NCI-H1694 (cell line): ENCODE results near the gene GATD1.

Source experiments
- DNase-seq: peaks from one replicate; lab custom pipeline; 2025; lab: John Stamatoyannopoulos, UW

The GATD1 gene

DNA sequence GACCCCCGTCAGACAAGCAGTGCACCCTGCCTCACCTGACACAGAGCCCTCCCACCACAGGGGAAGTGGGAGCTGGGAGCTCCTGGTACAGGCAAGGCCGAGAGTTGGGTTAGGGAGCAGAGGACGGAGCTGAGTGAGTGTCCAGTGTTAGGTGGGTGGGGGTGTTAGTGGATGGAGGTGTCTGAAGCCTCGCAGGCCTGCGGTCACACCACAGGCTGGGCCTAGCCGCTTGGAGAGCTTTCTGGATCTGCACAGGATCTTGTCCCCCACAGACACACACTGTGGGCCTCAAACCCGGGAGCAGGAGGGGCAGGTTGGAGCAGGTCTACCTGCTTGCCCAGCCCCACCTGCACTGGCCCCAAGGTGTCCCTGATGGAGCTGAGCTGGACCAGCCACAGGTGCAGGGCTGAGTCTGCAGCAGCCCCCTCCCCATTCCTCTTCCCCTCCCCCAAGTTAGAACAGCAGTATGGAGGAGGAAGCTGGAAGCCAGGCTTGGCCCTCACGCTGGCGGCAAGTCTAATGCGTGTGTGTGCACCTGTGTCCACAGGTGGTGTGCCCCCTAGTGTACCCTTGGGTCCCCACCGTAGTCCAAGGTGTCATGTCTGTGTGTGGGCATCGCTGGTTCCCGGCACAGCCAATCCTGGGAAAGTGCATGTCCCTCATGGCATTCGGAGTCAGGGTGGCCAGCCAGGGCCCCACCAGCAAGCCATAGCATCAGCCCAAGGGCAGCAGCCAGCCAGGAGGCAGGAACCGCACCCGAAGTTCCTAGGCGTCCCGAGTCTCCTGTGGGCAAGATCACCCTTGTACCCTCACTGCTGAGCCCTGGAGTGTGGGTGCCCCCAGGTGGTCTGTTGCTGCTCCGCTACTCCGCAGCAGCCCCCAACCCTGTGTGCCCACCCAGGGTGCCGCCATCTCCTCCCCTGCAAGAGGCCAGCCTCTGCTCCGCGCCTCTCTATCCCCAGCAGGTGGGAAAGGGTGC is 2.0 kb upstream of the GATD1 start:
- DNase-seq = no peak

DNA sequence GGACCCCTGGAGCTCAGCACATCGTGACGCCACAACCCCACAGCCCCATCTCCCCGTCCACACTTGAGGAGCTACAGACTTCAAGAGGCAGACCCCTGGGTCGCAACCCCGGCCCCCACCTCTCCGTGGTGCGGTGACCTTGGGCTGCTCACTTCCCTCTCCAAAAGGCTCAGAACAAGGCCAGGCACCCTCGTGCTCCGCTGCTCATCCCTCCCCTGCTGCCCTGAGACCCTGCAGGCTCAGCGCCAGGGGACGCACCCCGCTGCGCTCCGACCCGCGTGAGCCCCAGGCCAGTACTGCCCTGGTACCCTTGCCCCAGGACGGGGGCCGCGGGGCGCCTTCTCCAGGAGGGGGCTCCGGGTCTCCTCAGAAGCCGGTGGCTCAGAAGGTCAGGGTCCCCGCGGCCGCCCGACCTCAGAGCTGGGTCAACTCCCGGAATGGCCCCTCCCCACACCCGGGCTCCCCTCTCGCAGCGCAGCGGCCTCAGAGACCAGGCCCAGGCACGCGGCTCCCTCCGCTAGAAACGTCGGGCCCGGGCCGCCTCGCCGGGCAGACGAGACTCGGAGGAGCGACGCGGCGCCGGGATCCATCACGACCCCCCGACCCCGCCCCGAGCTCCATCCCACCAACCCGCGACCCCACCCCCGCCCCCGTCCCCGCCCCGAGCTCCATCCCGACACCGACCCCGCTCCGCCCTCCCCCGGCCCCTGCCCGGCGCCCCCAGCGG is 563 bp downstream of the GATD1 start:
- DNase-seq = no peak

- no peak for DNase-seq
Measured at GRCh38 chr11:776263-776560, 1.1 kb downstream of the GATD1 start.

GRCh38 chr11:774873-775592 is 2.3 kb downstream of the GATD1 start:
- DNase-seq = no peak

GRCh38 chr11:773830-774229 is 3.5 kb downstream of the GATD1 start:
- no peak for DNase-seq

- no peak for DNase-seq
Measured at GRCh38 chr11:773425-773824, 3.9 kb downstream of the GATD1 start.

DNA sequence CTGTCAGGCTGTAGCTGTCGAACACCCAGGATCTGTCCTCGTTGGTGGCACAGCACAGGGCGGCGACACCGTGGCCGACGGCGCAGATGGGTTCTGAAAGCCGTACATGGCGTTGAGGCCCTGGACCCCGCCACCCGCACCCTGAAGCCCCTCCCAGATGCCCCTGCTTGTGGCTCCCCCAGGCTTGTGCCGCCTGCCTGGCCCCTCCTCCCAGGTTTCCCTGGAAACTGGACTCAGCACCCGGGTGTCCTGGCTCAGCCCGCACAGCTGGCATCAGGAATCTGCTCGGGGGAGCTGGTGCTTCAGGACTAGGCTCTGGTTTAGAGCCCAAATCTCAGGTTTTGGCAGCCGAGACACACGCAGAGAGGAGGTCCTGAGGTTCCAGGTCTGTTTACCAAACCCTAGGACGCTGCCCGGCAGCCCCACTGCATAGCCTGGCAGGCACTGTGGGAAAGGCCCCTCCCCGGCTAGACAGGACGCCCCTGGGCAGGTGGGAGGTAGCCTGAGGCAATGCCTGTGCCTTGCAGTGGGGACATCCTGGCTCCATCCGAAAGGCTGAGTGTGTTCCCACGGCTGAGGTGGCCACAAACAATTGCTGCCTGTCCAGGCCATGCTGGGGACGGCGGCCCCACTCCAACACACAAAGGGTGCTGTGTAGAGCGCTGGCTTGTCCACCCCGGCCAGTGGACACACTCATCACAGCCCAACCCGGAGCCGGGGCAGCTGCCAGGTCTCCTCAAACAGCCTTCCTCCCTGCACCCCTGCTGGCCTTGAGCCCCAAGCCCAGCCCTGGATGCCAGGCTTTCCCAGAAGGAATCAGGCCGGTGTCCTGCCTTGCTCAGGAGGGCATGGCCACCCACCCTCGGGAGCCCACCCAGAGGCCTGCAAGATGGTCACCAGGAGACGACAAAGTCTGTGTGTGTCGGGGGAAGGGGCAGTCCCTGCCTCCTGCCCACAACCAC is 4.6 kb downstream of the GATD1 start:
- no peak for DNase-seq

- DNase-seq = no peak
Measured at GRCh38 chr11:771617-772204, 5.6 kb downstream of the GATD1 start.

DNA sequence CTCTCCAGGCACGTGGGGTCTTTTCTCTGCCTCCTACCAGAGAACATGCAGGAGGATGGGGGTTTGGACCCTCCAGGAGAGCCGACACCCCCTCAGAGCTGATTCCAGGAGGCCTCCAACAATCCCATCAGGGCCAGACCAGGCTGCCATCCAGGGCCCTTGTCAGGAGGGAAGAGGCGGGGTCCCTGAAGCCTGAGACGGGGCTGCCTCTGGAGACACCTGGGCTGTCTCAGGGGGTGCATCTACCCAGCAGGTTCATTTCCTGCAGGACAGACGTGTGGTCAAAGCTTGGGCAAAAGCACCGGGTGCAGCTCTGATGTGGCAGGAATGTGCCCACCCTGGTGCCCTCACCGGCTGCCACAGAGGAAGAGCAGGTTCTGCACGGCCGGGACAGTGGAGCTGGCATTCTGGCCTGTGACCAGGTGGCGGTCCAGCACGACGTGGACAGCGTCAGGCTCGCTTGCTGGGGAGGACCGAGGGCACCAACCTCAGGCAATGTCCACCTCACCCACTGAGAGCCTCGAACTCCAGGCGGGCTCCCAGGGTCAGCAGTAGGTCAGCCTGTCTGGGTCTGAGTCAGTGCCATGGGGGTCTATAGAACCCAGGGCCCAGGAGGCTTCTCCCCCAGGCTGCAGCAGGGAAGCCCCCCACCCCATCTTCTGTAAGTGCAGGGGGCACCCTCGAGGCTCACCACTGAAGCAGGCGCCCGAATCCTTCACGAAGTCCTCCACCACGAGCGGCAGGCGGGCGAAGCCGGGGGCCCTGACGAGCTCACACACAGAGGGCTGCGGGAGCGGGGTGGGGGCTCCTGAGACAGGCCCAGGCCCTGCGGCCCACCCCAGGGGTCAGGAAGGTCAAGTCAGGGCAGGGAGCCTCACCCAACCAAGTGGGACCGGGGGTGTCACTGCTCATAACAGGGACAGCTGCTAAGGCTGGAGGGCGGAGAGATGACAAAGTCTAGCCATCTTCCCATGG is 6.4 kb downstream of the GATD1 start:
- DNase-seq = no peak

- no peak for DNase-seq
Measured at GRCh38 chr11:769887-770641, 7.2 kb downstream of the GATD1 start.

GRCh38 chr11:767238-767637 is 10.0 kb downstream of the GATD1 start:
- no peak for DNase-seq

GRCh38 chr11:766936-767210 is 10.4 kb downstream of the GATD1 start:
- DNase-seq = no peak

DNA sequence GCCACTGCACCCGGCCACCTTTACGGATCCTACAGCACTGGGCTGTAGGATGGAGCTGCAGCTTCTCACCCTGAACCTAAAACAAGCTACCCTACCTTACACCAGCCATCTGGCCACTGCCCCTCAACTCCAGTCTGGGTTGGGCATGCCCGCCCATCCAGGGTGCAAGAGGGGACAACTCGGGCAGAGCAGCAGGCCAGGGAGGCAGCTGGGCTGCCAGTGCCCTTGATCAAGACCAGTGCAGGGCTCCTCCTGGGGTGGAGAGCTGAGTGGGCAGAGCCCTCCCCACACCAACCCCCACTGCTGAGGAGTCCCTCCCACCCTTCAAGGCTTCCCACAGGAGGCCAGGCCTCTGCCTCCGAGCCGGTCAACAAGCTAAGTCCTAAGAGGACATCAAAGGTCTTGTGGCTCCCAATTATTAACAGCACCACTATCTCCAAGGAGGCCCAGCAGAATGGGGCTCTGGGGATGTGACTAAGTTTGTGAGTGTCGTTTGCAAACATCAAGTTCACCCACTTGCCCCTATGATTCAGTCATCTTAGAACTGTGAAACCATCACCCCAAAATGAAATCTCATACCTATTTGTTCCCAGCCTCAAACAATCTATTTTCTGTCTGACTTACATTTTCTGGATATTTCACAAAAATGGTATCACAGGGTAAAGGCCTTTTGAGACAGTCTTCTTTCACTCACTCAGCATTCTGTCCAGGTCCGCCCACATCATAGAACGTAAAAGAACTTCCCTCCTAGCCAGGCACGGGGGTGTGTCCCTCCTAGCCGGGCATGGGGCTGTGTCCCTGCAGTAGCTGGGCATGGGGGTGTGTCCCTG is 11.0 kb downstream of the GATD1 start:
- DNase-seq = no peak

- no peak for DNase-seq
Measured at GRCh38 chr11:765802-766091, 11.5 kb downstream of the GATD1 start.

DNA sequence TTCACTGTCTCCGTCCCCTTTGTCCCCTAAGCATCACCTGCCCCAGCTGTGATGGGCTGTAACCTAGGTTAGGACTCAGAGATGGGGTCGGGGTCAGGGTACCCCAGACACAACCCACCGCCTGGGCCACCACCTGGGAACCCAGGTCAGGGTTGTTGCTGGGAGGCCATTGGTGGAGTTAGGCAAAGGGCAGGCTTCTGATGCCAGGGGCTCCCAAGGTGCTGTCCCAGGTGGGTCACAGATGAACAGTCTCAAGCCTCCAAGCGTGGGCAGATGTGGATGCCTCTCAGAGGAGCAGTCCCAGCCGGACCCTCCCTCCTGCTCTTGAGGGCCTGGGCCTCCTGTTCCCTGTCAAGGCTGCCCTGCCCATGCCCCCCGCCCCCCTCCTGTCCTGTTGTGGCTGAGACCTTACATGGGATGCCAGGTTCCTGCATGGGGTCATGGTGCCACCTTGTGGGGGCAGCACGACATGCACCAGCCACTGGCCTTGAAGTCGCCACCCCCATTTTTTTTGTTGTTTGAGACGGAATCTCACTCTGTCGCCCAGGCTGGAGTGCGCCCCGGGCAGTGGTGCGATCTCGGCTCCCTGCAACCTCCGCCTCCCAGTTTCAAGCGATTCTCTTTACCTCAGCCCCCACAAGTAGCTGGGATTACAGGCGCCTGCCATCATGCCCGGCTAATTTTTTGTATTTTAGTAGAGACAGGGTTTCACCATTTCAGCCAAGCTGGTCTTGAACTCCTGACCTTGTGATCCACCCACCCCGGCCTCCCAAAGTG is 12.1 kb downstream of the GATD1 start:
- peak; percentile 29 for DNase-seq

GRCh38 chr11:764322-765024 is 12.8 kb downstream of the GATD1 start:
- DNase-seq = peak; percentile 28

DNA sequence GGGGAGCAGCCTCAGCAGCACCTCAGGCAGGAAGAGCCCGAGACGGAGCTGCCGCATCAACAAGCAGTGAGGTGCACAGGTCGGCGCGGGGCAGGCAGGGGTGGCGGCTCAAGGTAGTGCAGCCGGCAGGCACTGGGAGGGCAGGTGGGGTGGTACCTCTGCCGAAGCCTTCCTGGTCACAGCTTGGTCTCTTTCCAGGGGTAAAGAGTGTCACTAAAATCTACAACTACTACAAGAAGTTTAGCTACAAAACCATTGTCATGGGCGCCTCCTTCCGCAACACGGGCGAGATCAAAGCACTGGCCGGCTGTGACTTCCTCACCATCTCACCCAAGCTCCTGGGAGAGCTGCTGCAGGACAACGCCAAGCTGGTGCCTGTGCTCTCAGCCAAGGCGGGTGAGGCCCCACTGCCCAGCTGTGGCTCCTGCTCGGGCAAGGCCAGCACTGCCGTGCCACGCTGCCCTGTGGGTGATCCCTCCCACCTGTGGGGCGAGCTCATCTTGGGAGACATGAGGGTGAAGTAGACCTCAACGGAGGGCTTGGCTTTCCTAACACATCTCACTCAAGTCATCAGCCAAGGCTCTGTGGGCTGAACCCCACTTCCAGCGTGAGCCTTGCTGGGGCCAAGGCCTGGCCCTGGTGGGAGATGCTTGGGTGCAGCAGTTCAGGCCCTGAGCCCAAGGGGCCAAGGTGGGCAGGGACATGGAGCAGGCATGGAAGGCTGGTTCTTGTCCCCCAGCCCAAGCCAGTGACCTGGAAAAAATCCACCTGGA is 13.6 kb downstream of the GATD1 start:
- DNase-seq = no peak
